Fibroblast of lung (primary cell): Measurements from ENCODE around the gene PTPRH. TPM values are rescaled to one million over a fixed set of nuclear protein-coding genes. Genes with fewer than 3 reads are reported as not detected.
A peak's percentile ranks its signal among the peaks of the same experiment; 100 is the strongest.

ENCODE experiments used
- DNase-seq, 2 donors: peaks; one replicate each; pipeline versions ENCODE4 v3.0.0 to v3.0.0-alpha.2; 2010; ENCODE audit warnings: low read depth in 2 of 2
- H2AFZ ChIP-seq: 2 replicates; pipeline ENCODE4 v1.5.1; 2012; ENCODE audit warnings: low read length, control low read depth, inconsistent platforms
- H3K27ac ChIP-seq: 2 replicates; pipeline ENCODE4 v1.5.1; 2011; ENCODE audit warnings: low read length, control low read depth; ENCODE audit not compliant: insufficient read depth
- H3K27me3 ChIP-seq: 2 replicates; pipeline ENCODE4 v1.5.1; 2011; ENCODE audit warnings: mild to moderate bottlenecking, low read length; ENCODE audit not compliant: control insufficient read depth, insufficient read depth
- H3K36me3 ChIP-seq: 2 replicates; pipeline ENCODE4 v1.5.1; 2011; ENCODE audit warnings: low read length; ENCODE audit not compliant: control insufficient read depth, insufficient read depth
- H3K4me1 ChIP-seq: 2 replicates; pipeline ENCODE4 v1.5.1; 2011; ENCODE audit warnings: low read length; ENCODE audit not compliant: control insufficient read depth, insufficient read depth; ENCODE audit errors: extremely low read depth
- H3K4me2 ChIP-seq: 2 replicates; pipeline ENCODE4 v1.5.1; 2011; ENCODE audit warnings: low read length, control low read depth; ENCODE audit not compliant: insufficient read depth; ENCODE audit errors: extremely low read depth
- H3K4me3 ChIP-seq, 4 experiments: fragments of 200-600 bp in 1 of 4; sonication (generic) in 1 of 4; replicated peaks in 1 of 4; 2 replicates each; pipeline ENCODE4 v1.5.1; 2011 to 2016; ENCODE audit warnings: low read length in 4 of 4, low read depth in 3 of 4, mild to moderate bottlenecking in 3 of 4, control low read depth in 2 of 4, inconsistent platforms in 1 of 4, mixed read lengths in 1 of 4; ENCODE audit not compliant: insufficient read depth in 1 of 4; ENCODE audit errors: control extremely low read depth in 1 of 4
- H3K79me2 ChIP-seq: 2 replicates; pipeline ENCODE4 v1.5.1; 2012; ENCODE audit warnings: mild to moderate bottlenecking, low read length, inconsistent platforms; ENCODE audit not compliant: control insufficient read depth, insufficient read depth
- H3K9ac ChIP-seq: 2 replicates; pipeline ENCODE4 v1.5.1; 2011; ENCODE audit warnings: mild to moderate bottlenecking, low read length, control low read depth; ENCODE audit not compliant: insufficient read depth
- H3K9me3 ChIP-seq: 2 replicates; pipeline ENCODE4 v1.5.1; 2012; ENCODE audit warnings: low read depth, low read length; ENCODE audit not compliant: control insufficient read depth, insufficient read depth
- H4K20me1 ChIP-seq: 2 replicates; pipeline ENCODE4 v1.5.1; 2011; ENCODE audit warnings: low read length; ENCODE audit not compliant: control insufficient read depth, insufficient read depth; ENCODE audit errors: extremely low read depth
- EZH2 ChIP-seq: IDR thresholded peaks from 2 replicates; pipeline ENCODE4 v1.5.1; 2012; ENCODE audit warnings: low read length, control low read depth, mild to moderate bottlenecking; ENCODE audit errors: missing control alignments
- polyA plus RNA-seq, 2 donors: library from polyadenylated mRNA; depleted of rRNA in 1 of 2; stranded (reverse) in 1 of 2; unstranded in 1 of 2; fragments of >200 nt; gene quantifications; 2 replicates each; pipeline ENCODE4 v1.2.1, GENCODE V29; 2011 to 2012; ENCODE audit warnings: missing spikeins in 1 of 2
- total RNA-seq: library from RNA; depleted of rRNA; stranded (reverse); fragments of >200 nt; gene quantifications from 2 replicates; pipeline ENCODE4 v1.2.1, GENCODE V29; 2014
- TF ChIP-seq, protein P1 (sequence below), 2 donors: IDR thresholded peaks in 1 of 2; conservative IDR thresholded peaks in 1 of 2; 1 replicate in 1 of 2; 2 replicates in 1 of 2; pipeline ENCODE4 v1.5.1; 2011 to 2012; ENCODE audit warnings: low read length in 2 of 2, control low read depth in 1 of 2, inconsistent platforms in 1 of 2, low read depth in 1 of 2, mild to moderate bottlenecking in 1 of 2

The PTPRH gene
- total and polyA plus RNA-seq, 2 donors (not counting 1 experiment from before 2014, with no cell fraction given), result 4.4 to 19.5 TPM

GRCh38 chr19:55256562-55257460 lies 47.5 kb upstream of the PTPRH start:
- H3K4me1 ChIP-seq, result peaks cover 3% of the 10 kb centered on the region
- no peak for TF ChIP-seq EZH2
- TF ChIP-seq, protein P1, sequence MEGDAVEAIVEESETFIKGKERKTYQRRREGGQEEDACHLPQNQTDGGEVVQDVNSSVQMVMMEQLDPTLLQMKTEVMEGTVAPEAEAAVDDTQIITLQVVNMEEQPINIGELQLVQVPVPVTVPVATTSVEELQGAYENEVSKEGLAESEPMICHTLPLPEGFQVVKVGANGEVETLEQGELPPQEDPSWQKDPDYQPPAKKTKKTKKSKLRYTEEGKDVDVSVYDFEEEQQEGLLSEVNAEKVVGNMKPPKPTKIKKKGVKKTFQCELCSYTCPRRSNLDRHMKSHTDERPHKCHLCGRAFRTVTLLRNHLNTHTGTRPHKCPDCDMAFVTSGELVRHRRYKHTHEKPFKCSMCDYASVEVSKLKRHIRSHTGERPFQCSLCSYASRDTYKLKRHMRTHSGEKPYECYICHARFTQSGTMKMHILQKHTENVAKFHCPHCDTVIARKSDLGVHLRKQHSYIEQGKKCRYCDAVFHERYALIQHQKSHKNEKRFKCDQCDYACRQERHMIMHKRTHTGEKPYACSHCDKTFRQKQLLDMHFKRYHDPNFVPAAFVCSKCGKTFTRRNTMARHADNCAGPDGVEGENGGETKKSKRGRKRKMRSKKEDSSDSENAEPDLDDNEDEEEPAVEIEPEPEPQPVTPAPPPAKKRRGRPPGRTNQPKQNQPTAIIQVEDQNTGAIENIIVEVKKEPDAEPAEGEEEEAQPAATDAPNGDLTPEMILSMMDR (conservative IDR thresholded peaks at IDR 0.05 in 1 of 2, IDR thresholded peaks at IDR 0.05 in 1 of 2; ENCODE audit: low read depth in 1 of 2, low read length in 2 of 2), result no peak
- no peak overlapping the region for H2AFZ ChIP-seq
- H3K27me3 ChIP-seq, result no peaks in the 10 kb centered on the region
- peak overlapping the region; percentile 76 to 88 (median 84) for H3K4me3 ChIP-seq
- H3K27ac ChIP-seq, result peak overlapping the region; percentile 1
- no peak for DNase-seq
- no peaks in the 10 kb centered on the region for H4K20me1 ChIP-seq
- H3K9ac ChIP-seq, result peak overlapping the region; percentile 48
- H3K79me2 ChIP-seq, result peaks cover 67% of the 10 kb centered on the region
- peak overlapping the region; percentile 85 for H3K4me2 ChIP-seq
- H3K9me3 ChIP-seq, result no peaks in the 10 kb centered on the region
- H3K36me3 ChIP-seq, result no peaks in the 10 kb centered on the region

DNA sequence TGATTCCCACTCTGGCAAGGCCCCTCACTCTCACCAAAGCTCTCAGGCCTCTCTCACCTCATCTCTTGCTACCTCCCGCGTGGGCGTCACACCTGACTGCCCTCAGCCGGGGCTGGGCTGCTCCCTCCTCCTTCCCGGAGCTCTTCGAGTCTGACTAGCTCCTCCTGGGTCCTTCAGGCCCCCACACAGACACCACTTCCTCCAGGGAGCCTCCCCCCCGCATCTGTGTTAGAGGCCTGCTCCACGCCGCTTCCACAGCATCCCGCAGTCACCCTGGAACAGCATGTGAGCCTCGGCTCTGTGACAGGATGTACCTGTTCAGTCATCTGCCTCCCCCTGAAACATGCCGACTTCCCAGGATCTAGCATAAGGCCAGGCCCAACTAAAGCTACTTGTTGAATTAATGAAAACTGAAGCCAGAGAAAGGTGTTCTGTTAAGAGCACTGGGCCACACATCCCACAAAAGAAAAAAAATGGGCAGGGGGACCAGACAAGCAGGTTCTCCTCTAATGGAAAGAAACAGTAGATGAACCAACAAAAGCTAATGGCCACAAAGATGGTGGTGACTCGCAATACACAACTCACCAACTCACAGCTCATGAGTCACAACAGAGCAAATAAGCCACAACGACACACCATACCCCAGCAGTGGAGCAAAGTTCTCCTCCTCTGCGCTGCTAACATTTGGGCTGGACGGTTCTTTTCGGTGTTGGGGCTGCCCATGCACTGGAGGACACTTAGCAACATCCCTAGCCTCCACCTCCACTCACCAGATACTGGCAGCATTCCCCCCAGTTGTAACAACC lies 46.5 kb upstream of the PTPRH start:
- H3K27ac ChIP-seq, result no peak overlapping the region
- H3K4me2 ChIP-seq, result peak overlapping the region; percentile 23
- H4K20me1 ChIP-seq, result no peaks in the 10 kb centered on the region
- no peak overlapping the region for H2AFZ ChIP-seq
- no peaks in the 10 kb centered on the region for H3K9me3 ChIP-seq
- H3K4me3 ChIP-seq, result peak overlapping the region in 1 of 4 experiments; percentile 88
- no peaks in the 10 kb centered on the region for H3K27me3 ChIP-seq
- H3K9ac ChIP-seq, result no peak overlapping the region
- TF ChIP-seq, protein P1 (conservative IDR thresholded peaks at IDR 0.05 in 1 of 2, IDR thresholded peaks at IDR 0.05 in 1 of 2; ENCODE audit: low read depth in 1 of 2, low read length in 2 of 2), result no peak
- TF ChIP-seq EZH2, result no peak
- DNase-seq, result peak in 1 of 2 donors; percentile 39
- no peaks in the 10 kb centered on the region for H3K36me3 ChIP-seq
- peaks cover 76% of the 10 kb centered on the region for H3K79me2 ChIP-seq
- peaks cover 3% of the 10 kb centered on the region for H3K4me1 ChIP-seq

- H3K9me3 ChIP-seq, result no peaks in the 10 kb centered on the region
- H3K79me2 ChIP-seq, result peaks cover 89% of the 10 kb centered on the region
- no peak overlapping the region for H3K9ac ChIP-seq
- TF ChIP-seq EZH2, result no peak
- TF ChIP-seq, protein P1 (conservative IDR thresholded peaks at IDR 0.05 in 1 of 2, IDR thresholded peaks at IDR 0.05 in 1 of 2; ENCODE audit: low read depth in 1 of 2, low read length in 2 of 2), result no peak
- H2AFZ ChIP-seq, result no peak overlapping the region
- DNase-seq, result no peak
- H3K4me1 ChIP-seq, result peaks cover 3% of the 10 kb centered on the region
- no peak overlapping the region for H3K4me3 ChIP-seq
- H3K27me3 ChIP-seq, result no peaks in the 10 kb centered on the region
- no peaks in the 10 kb centered on the region for H4K20me1 ChIP-seq
- no peaks in the 10 kb centered on the region for H3K36me3 ChIP-seq
- no peak overlapping the region for H3K27ac ChIP-seq
- H3K4me2 ChIP-seq, result no peak overlapping the region
Measured at GRCh38 chr19:55254625-55254977, 45.3 kb upstream of the PTPRH start.
